HUES64 (cell line): Measurements from ENCODE around the gene ZNF23.

Experiments used
- H3K27ac ChIP-seq: 2 replicates; pipeline ENCODE4 v1.7.0; 2013; ENCODE audit warnings: low read depth, low read length, inconsistent platforms
- H3K27me3 ChIP-seq: 2 replicates; pipeline ENCODE4 v1.6.1; 2013; ENCODE audit warnings: mild to moderate bottlenecking, low read length; ENCODE audit not compliant: insufficient read depth
- H3K36me3 ChIP-seq: 2 replicates; pipeline ENCODE4 v1.6.1; 2013; ENCODE audit warnings: mild to moderate bottlenecking, low read length; ENCODE audit not compliant: insufficient read depth
- H3K4me1 ChIP-seq: 2 replicates; pipeline ENCODE4 v1.6.1; 2013; ENCODE audit warnings: mild to moderate bottlenecking, low read length, moderate library complexity; ENCODE audit not compliant: insufficient read depth
- H3K4me3 ChIP-seq: 2 replicates; pipeline ENCODE4 v1.5.1; 2013; ENCODE audit warnings: mild to moderate bottlenecking, low read length, moderate library complexity
- H3K9ac ChIP-seq: 2 replicates; pipeline ENCODE4 v1.6.1; 2013; ENCODE audit warnings: mild to moderate bottlenecking, low read depth, low read length
- H3K9me3 ChIP-seq: 2 replicates; pipeline ENCODE4 v1.6.1; 2013; ENCODE audit warnings: low read depth, low read length; ENCODE audit not compliant: insufficient read depth
- WGBS: fragments of 150-250, 120-280 bp; methylation state at CpG from one replicate; pipeline ENCODE4 v1.1.7; 2013; ENCODE audit warnings: missing lambda C conversion rate; 5-methylcytosine and 5-hydroxymethylcytosine counted together

The ZNF23 gene

GRCh38 chr16:71490361-71490760, 28.3 kb upstream of the ZNF23 start:
- H3K9ac ChIP-seq, result no peak overlapping the region

GRCh38 chr16:71489122-71489521, 27.1 kb upstream of the ZNF23 start, which contains the start of gene ZNF19:
Gene ZNF19, minus strand, starts transcription at chr16:71489324. Its CDS starts 7,210 bp downstream, at chr16:71482114.
- Histone ChIP-seq H3K9me3 (no peaks in the 10 kb centered on the region), H3K27ac (no peak within 1 kb of the TSS), H3K27me3 (peaks cover 6% of the 10 kb centered on the region; the same call in 1 of the 2 replicates), H3K36me3 (no peaks in the 10 kb centered on the region), H3K4me1 (no peaks in the 10 kb centered on the region), H3K9ac (no peak within 1 kb of the TSS), H3K4me3 (no peak within 1 kb of the TSS)
- WGBS, result 92% methylated on average over 22 of the region's 22 CpGs

More at GRCh38 chr16:71490361-71490760, 28.3 kb upstream of the ZNF23 start:
- Histone ChIP-seq H3K27me3 (peaks cover 6% of the 10 kb centered on the region; the same call in 1 of the 2 replicates), H3K4me3 (no peak overlapping the region), H3K36me3 (no peaks in the 10 kb centered on the region), H3K27ac (no peak overlapping the region), H3K4me1 (no peaks in the 10 kb centered on the region), H3K9me3 (no peaks in the 10 kb centered on the region)

- Histone ChIP-seq H3K9me3 (no peaks in the 10 kb centered on the region), H3K27ac (peak overlapping the region; percentile 95), H3K9ac (peak overlapping the region; percentile 86), H3K4me1 (no peaks in the 10 kb centered on the region), H3K27me3 (peaks cover 3% of the 10 kb centered on the region; the same call in 1 of the 2 replicates), H3K4me3 (peak overlapping the region; percentile 82), H3K36me3 (no peaks in the 10 kb centered on the region)
- 1% methylated on average over 44 of the region's 44 CpGs for WGBS
Observed at GRCh38 chr16:71484006-71484893, 22.2 kb upstream of the ZNF23 start.

- no peak overlapping the region for H3K9ac ChIP-seq
- 89% methylated on average over 5 of the region's 5 CpGs for WGBS
- H3K9me3 ChIP-seq, result no peaks in the 10 kb centered on the region
- no peak overlapping the region for H3K4me3 ChIP-seq
- H3K27me3 ChIP-seq, result peaks cover 1% of the 10 kb centered on the region; the same call in 1 of the 2 replicates
- peaks cover 6% of the 10 kb centered on the region; the same call in 1 of the 2 replicates for H3K36me3 ChIP-seq
- no peaks in the 10 kb centered on the region for H3K4me1 ChIP-seq
- no peak overlapping the region for H3K27ac ChIP-seq
Observed at GRCh38 chr16:71482569-71482968, 20.5 kb upstream of the ZNF23 start.

- H3K9ac ChIP-seq, result no peak overlapping the region
- no peak overlapping the region for H3K4me3 ChIP-seq
- no peak overlapping the region for H3K27ac ChIP-seq
- no peaks in the 10 kb centered on the region for H3K27me3 ChIP-seq
- no peaks in the 10 kb centered on the region for H3K4me1 ChIP-seq
- peaks cover 18% of the 10 kb centered on the region for H3K36me3 ChIP-seq
- WGBS, result 100% methylated on average over 2 of the region's 2 CpGs
- no peaks in the 10 kb centered on the region for H3K9me3 ChIP-seq
Observed at GRCh38 chr16:71480956-71481355, 18.9 kb upstream of the ZNF23 start.

- WGBS, result 63% methylated on average over 3 of the region's 3 CpGs
- Histone ChIP-seq H3K27ac (no peak overlapping the region), H3K36me3 (peaks cover 26% of the 10 kb centered on the region), H3K9me3 (no peaks in the 10 kb centered on the region), H3K27me3 (no peaks in the 10 kb centered on the region), H3K4me3 (no peak overlapping the region), H3K4me1 (no peaks in the 10 kb centered on the region), H3K9ac (no peak overlapping the region)
Observed at GRCh38 chr16:71479420-71479819, 17.4 kb upstream of the ZNF23 start.

- H3K4me1 ChIP-seq, result no peaks in the 10 kb centered on the region
- 95% methylated on average over 4 of the region's 4 CpGs for WGBS
- H3K4me3 ChIP-seq, result no peak overlapping the region
- peaks cover 26% of the 10 kb centered on the region for H3K36me3 ChIP-seq
- H3K27me3 ChIP-seq, result no peaks in the 10 kb centered on the region
- no peaks in the 10 kb centered on the region for H3K9me3 ChIP-seq
- H3K27ac ChIP-seq, result no peak overlapping the region
- H3K9ac ChIP-seq, result no peak overlapping the region
Observed at GRCh38 chr16:71476457-71477124, 14.5 kb upstream of the ZNF23 start.

GRCh38 chr16:71474864-71475263, 12.8 kb upstream of the ZNF23 start:
- H3K4me3 ChIP-seq, result no peak overlapping the region
- peaks cover 26% of the 10 kb centered on the region for H3K36me3 ChIP-seq
- H3K27me3 ChIP-seq, result no peaks in the 10 kb centered on the region; the same call in 1 of the 2 replicates
- H3K9ac ChIP-seq, result no peak overlapping the region
- H3K4me1 ChIP-seq, result no peaks in the 10 kb centered on the region
- H3K9me3 ChIP-seq, result no peaks in the 10 kb centered on the region
- no peak overlapping the region for H3K27ac ChIP-seq
- 87% methylated on average over 3 of the region's 3 CpGs for WGBS

GRCh38 chr16:71473891-71474290, 11.8 kb upstream of the ZNF23 start:
- no peak overlapping the region for H3K9ac ChIP-seq
- peaks cover 26% of the 10 kb centered on the region for H3K36me3 ChIP-seq
- H3K9me3 ChIP-seq, result no peaks in the 10 kb centered on the region
- no peaks in the 10 kb centered on the region; the same call in 1 of the 2 replicates for H3K27me3 ChIP-seq
- WGBS, result 92% methylated on average over 5 of the region's 5 CpGs
- H3K27ac ChIP-seq, result no peak overlapping the region
- H3K4me1 ChIP-seq, result no peaks in the 10 kb centered on the region
- no peak overlapping the region for H3K4me3 ChIP-seq

- Histone ChIP-seq H3K9me3 (no peaks in the 10 kb centered on the region), H3K27ac (no peak overlapping the region), H3K36me3 (peaks cover 23% of the 10 kb centered on the region), H3K4me3 (no peak overlapping the region), H3K4me1 (no peaks in the 10 kb centered on the region), H3K27me3 (no peaks in the 10 kb centered on the region; the same call in 1 of the 2 replicates), H3K9ac (no peak overlapping the region)
- WGBS, result 95% methylated on average over 2 of the region's 2 CpGs
Observed at GRCh38 chr16:71472931-71473330, 10.9 kb upstream of the ZNF23 start.

- Histone ChIP-seq H3K4me1 (no peaks in the 10 kb centered on the region), H3K27me3 (no peaks in the 10 kb centered on the region; the same call in 1 of the 2 replicates), H3K36me3 (peaks cover 19% of the 10 kb centered on the region), H3K27ac (no peak overlapping the region), H3K4me3 (no peak overlapping the region), H3K9me3 (no peaks in the 10 kb centered on the region), H3K9ac (no peak overlapping the region)
- WGBS, result 85% methylated on average over 1 of the region's 2 CpGs
Observed at GRCh38 chr16:71472051-71472450, 10.0 kb upstream of the ZNF23 start.
